Activated CD8-positive, alpha-beta memory T cell treated with anti-CD3 and anti-CD28 coated beads for 1 hour (primary cell): Measurements from ENCODE around the gene UBR4.

Source experiments
- DNase-seq, 2 donors: peaks; one replicate each; pipeline ENCODE4 v3.0.0-alpha.2; 2020; ENCODE audit warnings: low read depth in 1 of 2; ENCODE audit errors: extremely low read depth in 1 of 2

UBR4 gene

DNA sequence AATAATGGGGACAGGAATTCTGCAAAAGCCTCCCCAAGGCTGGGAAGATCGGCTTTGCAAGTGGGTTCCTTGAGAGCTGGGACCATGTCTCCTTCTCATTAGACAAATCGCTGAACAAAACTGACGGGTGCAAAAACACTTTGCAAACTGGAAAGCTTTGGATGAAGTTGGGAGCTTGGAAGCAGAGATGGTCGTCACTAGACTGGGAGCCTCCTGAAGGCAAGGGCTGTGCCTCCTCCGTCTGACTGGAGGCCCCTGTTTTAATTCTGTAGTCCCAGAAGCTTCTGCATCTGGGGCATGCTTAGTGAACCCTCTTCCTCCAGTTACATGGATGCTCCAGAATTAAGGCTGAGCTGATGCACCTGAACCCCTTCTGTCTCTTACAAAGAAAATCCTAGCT is 171.3 kb downstream of the UBR4 start:
- no peak for DNase-seq

- no peak for DNase-seq
Measured at GRCh38 chr1:19038096-19038495, 172.0 kb downstream of the UBR4 start.

DNA sequence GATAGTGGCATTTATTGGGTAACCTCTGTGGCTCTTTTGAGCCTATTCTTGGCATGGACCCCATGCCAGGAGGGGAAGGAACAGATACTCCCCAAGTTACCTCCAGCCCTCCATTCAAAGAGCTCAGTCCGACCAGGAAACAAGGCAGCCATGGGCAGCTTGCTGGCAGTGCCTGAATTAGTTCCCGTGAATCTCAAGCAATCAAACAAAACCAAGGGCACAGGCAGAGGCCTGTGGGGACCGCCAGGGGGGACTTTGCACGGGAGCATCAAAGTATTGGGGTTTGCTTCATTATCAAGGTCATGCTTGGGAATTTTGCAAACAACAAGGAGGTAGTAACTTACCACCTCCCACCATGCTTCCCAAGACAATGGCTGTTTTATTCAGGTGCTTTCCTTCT is 172.4 kb downstream of the UBR4 start:
- DNase-seq, result no peak

GRCh38 chr1:19036813-19037605 is 173.1 kb downstream of the UBR4 start:
- DNase-seq, result no peak

DNA sequence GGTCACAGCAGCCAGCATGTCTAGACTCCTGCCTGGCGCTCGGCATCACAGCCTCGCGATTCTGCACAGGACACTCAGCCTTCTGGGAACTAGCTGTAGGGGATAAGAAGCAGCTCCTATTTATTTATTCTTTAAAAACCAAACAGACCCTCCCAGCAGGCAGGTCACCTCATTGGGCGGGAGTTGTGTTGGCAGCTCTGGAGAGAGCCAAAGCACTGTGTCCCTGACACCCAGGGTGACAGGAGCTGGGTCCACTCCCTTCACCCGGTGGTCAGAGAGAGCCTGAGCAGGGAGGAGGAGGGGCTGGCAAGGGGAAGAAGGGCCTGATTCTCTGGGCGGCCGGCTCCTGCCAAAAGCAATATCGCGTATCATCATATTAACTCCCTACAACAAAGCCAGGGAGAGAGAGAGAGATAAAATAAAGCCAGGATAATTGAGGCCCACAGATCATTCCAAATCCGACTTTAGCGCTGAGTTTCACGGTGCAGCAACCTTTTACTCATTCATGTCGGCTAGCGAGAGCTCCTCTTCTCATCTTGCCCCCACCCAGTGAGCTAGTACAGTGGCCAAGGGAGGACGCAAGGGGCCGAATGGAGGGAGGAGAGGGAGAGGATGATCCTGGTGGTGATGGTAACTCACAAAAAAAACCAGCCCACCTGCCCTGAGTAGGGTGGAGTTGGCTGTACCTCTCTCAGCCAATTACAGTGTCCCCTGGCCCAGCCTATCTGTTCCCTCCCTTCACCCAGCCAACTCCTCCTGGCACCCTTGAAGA is 173.8 kb downstream of the UBR4 start:
- DNase-seq, result no peak

DNA sequence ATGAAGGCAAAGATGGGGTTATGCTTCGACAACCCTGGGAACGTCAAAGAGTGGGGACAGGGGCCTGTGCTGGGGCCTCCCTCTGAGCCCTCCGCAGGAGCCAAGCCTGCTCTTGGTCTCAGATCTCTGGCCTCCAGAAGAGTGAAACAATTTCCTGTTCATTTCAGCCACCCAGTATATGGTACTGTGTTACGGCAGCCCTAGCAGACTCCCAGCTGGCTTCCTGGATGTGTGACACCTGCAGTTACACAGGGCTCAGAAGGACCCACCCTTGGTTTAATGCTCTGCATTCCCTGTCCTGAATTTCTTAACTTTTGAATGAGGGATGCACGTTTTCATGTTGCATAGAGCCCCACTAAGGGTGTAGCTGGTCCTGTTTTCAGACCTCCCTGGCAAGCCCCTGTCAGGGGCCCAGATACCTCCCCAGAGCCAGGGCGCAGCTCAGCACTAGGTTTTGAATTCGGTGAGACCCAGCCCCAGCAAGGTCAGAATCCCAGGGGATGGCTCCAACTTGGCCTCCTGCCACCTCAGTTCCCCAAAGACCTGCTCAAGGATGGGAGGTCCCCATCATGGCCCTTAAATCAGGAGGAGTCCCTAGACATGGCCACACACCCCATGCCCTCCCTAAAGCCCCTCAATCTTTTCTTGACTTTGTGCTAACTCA is 174.6 kb downstream of the UBR4 start:
- no peak for DNase-seq

DNA sequence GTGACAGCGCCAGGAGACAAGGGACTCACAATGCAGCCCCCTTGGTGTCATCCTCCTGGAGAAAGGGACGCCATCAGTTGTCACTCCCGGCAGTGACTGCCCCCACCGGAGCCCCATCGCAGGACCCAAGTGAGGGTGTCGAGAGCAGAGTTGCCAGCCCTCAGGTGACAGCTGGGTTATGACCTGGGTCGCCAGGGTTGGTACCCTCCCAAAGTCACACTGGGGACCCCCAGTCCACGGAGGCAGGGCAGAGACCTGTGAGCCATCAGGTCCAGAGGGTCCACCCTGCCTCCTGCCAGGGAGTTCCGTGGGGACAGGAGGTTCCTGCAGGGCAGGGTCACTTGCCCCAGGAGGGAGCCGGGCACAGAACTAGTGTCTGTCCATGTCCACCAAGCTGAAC is 175.3 kb downstream of the UBR4 start:
- no peak for DNase-seq

GRCh38 chr1:19033926-19034680 is 176.0 kb downstream of the UBR4 start:
- DNase-seq, result no peak

GRCh38 chr1:19033515-19033839 is 176.6 kb downstream of the UBR4 start:
- no peak for DNase-seq

- DNase-seq, result no peak
Measured at GRCh38 chr1:19032701-19033514, 177.2 kb downstream of the UBR4 start.

GRCh38 chr1:19032413-19032695 is 177.7 kb downstream of the UBR4 start:
- DNase-seq, result no peak

DNA sequence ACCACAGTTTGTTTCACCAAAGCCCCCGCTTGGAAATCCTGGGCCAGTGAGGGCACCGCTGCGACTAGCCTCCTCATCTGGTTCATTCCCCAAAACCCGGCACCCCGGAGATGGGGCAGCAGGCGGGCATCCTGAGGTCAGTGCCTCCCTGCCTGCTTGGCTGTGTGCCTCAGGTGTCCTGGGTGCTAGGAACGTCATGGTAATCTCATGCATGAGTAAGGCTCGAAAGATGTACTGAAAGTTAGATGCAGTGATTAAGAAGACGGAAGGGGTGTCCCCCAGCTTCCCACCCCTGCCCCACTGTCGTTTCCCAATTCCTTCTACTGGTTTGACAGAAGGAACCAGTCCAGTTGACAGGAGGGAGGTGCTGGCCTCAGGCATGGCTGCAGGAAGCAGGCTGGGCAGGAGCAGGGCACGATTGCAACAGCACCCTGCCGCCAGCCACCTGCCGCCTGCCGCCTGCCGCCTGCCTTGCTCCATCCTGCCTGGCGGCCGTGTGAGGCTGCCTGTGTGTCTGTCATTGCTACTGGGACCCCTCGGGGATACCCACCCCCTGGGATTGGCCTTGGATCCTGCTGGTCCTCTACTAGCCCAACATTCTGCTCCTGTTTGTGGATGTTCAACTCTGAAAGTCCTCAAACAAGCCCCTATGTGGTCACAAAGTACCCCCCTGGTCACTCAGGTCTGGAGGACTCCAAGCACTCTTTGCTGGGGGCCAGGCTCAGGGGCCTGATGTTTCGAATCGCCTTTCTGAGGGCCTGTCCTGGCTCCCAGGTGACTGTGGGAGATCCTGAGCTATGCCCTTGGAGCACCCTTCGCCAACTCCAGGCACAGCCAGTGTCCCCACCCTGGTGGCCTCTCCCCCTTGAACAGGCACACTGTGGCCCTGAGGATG is 180.6 kb downstream of the UBR4 start:
- DNase-seq, result no peak

DNA sequence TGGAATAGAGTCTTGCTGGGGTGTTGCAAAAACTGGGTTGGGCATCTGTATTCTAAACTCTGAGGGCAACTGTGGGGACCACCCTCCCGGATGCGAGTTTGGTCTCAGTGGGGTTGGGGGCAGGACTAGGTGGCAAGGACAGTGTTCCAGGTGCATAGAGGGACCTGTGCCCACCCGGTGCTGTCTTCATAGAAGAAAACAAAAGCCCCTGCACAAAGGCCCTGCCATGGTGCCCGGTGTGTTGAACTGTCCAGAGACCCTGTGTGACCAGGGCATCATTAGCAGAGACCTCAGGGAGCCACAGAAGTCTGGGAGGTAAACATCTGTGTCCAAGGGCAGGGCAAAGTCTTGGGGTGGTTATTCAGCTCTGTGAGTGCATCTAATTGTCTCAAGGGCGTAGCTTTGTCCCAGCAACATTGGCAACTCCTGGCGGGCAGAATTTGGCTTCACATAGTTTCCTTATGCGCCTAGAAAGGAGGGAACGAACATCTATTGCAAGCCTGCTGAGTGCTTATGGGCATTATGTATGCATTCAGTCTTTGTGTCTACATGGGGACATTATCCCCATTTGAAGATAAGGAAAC is 181.4 kb downstream of the UBR4 start:
- no peak for DNase-seq

- no peak for DNase-seq
Measured at GRCh38 chr1:19028110-19028509, 182.0 kb downstream of the UBR4 start.
